Eye (tissue), 1 donor: ENCODE results near the gene H2BW2.
"Not testable (repeated sequence)": the region's sequence is repeated elsewhere in the genome, so short reads cannot be mapped to it uniquely, and the experiment has no call there.

Experiments
- DNase-seq: peaks from one replicate; pipeline ENCODE4 v3.0.0-alpha.2; 2015

The H2BW2 gene

GRCh38 chrX:104039689-104040505, at the start of gene H2BW2:
H2BW2 (plus strand) TSS chrX:104039956; CDS start chrX:104039995, 39 bp downstream.
- DNase-seq = no peak

GRCh38 chrX:103999234-103999633, 40.5 kb upstream of the H2BW2 start:
- DNase-seq = no peak

- DNase-seq = no peak
These were observed 30.9 kb upstream of the H2BW2 start for GRCh38 chrX:104008831-104009230.

DNA sequence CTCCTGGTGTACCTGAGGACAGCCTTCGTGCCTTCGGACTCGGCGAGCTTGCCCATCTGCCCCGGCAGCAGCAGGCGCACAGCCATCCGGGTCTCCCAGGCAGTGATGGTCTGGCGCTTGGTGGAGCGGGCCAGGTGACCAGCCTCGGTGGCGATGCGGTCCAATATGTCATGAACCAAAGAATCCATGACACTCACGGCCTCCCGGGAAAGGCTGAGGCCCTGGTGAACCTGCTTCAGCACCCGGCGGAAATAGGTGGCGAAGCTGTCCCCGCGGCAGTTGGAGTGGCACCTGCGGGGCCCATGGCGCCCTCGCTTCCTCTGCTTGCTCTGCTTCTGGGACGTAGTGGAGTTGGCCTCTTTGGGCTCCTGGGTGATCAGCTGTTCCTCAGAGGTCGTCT, 26.6 kb upstream of the H2BW2 start:
- no peak for DNase-seq

DNA sequence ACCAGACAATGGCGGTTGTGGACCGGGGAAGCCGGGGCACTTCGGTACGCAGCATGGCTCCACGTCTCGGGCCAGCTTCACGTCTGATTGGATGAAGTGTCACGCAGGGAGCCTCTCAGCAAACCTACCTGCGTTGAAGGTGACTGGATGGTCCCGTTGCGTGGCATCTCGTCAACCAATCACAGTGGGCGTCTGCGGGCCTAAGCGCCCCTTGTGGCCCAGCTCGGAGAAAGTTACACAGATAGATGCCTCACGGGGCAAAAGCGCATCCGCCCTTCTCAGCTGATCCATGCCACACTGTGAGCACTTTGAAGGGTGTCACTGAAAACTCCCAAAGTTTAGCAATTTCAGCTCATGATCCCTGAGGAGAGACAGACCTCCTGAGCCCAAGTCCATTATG, 26.1 kb upstream of the H2BW2 start, which contains the start of gene H2BW1:
H2BW1 (minus strand) TSS at position 103 of the 400 bp plus-strand sequence. CDS start 132 bp downstream, outside the sequence.
- DNase-seq = no peak

GRCh38 chrX:104015576-104015975, 24.2 kb upstream of the H2BW2 start:
- not testable (repeated sequence) for DNase-seq

DNA sequence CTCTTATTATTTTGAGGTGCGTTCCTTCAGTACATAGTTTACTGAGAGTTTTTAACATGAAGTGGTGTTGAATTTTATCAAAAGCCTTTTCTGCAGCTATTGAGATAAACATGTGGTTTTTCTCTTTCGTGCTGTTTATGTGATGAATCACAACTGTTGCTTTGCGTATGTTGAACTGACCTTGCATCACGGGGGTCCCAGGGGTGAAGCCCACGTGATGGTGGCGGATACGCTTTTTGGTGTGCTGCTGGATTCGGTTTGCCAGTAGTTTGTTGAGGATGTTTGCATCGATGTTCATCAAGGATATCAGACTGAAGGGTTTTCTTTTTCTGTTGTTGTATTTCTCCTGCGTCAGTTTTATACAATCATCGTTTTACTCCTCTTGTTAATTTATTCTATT, 21.6 kb upstream of the H2BW2 start:
- DNase-seq = no peak

DNA sequence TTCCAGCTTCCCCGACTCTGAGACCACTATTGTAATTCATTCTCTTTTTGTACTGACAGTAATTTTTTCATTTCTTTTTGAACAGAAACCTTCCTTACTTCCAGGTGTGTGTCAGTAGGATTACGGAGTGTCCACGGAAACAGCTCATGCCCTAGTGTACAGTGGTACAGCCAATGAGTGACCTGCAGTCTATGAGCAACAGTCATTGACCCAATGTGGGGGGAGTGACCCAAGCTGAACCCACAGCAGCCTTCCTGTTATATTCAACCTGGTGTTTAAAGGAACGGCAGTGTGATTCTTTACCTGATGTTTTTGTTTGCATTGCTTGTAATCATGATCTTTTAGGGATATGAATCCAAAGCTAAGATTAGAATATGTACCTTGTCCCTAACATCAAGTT, 1.2 kb downstream of the H2BW2 start:
- DNase-seq = no peak

DNA sequence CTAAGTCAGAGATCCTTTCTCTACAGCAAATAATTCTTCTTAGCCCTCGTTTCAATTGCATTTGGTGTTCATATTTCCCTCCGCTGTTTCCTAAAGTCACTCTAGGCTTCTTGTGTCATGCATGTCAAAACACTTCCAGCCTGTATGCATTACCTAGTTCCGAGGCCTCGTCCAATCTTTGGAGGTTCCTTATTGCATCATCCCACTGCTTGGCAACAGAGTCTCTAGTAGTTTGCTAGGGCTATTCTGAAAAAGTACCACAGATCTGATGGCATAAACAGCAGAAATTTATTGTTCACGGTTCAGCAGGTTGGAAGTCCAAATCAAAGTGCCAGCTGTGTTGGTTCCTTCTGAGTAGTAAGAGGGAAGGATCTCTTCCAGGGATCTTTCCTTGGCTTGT, 5.9 kb downstream of the H2BW2 start:
- DNase-seq = no peak

- no peak for DNase-seq
These were observed 7.4 kb downstream of the H2BW2 start for GRCh38 chrX:104047171-104047570.

DNA sequence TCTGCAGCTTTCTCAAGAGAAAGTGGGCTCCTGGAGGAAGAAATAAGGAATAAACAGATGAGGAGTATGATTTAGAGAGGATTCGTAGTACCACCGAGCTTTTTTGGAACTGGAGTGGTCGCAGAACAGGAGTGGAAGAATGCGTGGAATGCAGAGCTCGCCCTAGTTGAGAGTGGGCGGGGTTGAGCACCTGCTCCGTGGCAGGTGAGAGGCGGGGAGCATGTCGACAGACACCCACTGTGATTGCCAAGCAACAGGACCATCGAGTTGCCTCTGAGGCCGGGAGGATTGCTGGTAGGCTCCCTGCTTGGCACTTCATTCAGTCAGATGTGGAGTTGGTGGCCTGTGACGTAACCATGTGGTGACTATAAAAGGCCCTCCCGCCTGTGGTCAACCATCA, 15.2 kb downstream of the H2BW2 start:
- not testable (repeated sequence) for DNase-seq

- DNase-seq = not testable (repeated sequence)
These were observed 22.9 kb downstream of the H2BW2 start for GRCh38 chrX:104062636-104063035.

- not testable (repeated sequence) for DNase-seq
These were observed 36.2 kb downstream of the H2BW2 start, which contains the start of gene TMSB15C for GRCh38 chrX:104075778-104076445. TMSB15C (minus strand) TSS chrX:104076236.

- DNase-seq = not testable (repeated sequence)
These were observed 38.1 kb downstream of the H2BW2 start for GRCh38 chrX:104077854-104078253.

DNA sequence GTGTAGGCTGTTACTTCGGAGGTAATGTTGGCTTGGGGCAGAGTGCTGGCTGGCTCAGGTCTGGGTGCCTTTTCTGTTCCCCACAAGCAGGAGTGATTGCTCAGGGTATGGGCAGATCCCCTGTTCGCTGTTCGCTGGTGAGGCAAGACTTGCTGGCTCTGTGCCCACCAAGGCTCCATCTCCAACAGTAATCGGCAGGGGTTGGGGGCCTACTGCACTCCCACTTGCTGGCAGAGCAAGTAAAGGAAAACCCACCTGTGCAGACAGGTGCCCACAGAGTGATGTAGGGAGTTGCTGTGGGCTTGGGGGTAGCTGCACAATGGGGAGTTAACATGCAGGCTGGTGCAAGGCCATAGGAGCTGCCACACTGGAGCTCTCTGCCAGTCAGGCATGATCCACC, 44.3 kb downstream of the H2BW2 start:
- no peak for DNase-seq

DNA sequence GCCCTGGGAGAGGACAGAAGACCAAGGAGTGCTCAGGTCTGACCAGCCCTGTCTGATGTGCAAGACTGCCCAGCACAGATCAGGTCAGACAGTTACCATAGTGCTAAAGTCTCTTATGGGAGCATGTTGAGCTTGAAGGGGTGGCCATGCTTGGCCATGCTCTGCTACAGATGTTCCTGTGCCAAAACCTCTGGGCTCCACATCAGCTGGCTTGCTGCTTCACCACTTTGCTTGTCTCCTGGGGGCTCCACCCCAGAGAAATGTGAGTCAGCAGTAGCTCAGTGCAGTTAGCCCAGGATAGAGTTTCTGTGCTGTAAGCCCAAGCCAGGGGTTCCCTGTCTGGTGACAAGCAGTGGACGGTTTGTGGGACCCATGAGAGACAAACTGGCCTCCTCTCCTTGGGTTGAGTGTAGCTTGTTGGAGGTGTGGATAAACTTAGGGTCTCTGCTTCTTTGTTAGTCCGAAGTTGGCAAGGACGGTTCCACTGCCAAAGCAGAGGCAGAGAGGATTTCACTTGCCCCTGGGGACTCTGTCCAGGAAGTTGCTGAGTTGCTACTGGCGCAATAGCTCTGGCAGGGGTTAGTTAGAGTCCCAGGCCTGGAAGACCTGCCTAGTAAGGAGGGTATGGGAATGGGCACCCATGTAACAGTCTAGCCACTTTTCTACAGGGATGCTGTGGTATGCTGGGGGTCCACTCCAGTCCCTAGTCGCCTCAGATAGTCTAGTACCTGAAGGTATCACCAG, 45.0 kb downstream of the H2BW2 start:
- DNase-seq = no peak

DNA sequence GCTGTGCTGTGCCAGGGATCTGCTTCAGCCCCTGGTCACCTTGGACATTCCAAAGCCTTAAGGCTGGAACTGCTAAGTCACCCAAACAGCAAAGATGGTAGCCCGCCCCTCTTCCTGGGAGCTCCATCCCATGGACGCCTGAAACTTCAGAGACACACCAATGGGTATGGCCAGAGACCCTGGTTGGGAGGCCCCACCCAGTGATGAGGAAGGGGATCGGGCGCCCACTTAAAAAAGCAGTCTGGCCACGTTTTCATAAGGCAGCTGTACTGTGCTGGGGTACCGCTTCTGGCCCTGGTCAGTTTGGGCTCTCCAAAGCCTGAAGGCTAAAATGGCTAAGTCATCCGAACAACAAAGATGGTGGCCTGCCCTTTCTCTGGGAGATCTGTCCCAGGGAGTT, 45.7 kb downstream of the H2BW2 start:
- DNase-seq = no peak

DNA sequence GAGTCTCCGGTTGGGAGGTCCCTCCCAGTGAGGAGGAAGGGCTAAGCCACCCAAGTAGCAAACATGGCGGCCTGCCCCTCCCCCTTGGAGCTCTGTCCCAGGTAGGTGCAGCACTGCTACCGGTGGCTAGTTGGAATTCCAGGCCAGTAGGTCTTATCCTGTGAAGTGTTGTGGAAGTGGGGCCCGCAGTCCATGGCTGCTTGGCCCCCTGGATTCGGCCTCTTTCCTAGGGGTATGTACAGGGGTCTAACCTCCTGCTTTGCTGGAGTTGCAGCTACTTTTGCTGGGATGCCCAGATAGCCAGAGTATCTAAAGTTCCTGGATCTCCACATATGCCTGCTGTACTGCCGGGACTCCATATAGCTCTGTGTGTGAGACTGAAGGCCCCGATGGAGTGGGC, 46.2 kb downstream of the H2BW2 start:
- DNase-seq = no peak
